DMS114 treated with DMSO at 0.1 percent for 48 hours (cell line): ENCODE measurements around the gene KATNB1.
A peak's percentile ranks its signal among the peaks of the same experiment; 100 is the strongest.
"Not testable (repeated sequence)": the region's sequence is repeated elsewhere in the genome, so short reads cannot be mapped to it uniquely, and the experiment has no call there.

ENCODE experiments used
- DNase-seq: peaks from one replicate; lab custom pipeline; 2025; ENCODE audit not compliant: unreplicated experiment; lab: John Stamatoyannopoulos, UW

KATNB1 gene

DNA sequence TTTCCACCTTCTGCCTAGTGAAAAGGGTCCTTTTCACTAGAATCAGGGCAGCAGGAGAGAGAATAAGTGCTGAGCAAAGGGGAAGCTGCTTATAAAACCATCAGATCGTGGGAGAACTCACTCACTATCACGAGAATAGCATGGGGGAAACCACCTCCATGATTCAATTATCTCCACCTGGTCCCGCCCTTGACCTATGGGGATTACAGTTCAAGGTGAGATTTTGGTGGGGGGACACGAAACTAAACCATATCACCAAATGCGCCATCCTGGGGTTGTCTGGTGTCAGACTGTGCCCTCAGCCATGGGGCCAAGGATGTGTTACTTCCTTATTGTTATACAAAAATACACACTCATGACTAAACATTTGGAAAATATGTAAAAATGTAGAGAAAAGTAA lies 10.4 kb upstream of the KATNB1 start:
- no peak for DNase-seq

DNA sequence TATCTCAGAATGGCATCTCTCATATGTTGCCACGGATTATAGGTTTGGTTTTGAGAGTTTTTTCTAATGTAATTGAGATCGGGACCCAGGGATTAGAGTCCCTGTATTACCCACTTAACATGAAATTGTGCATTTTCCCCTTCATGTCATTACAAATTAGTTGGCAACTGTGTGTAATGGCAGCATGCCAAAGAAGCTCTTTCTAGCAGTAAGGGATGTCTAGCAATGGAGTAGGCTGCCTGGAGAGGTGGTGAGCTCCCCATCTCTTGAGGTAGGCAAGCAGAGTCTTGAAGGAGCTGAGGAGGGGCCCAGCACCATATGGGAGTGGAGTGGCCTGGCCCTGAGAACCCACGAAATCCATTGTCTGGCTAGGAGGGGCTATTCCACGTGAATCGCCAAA lies 10.0 kb upstream of the KATNB1 start:
- no peak for DNase-seq

DNA sequence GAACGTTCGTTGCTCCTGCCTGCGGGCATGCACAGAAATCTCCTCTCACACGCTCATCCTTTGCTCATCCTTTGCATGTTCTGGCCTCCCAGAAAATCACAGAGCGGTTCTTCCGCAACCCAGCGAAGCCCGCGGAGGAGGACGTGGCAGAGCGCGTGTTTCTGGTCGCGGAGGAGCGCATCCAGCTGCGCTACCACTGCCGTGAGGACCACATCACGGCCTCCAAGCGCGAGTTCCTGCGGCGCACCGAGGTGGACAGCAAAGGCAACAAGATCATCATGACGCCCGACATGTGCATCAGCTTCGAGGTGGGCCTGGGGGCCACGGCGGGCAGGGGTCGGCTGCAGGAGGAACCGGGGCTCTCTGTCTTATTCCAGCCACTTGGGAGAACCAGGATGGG lies 9.6 kb upstream of the KATNB1 start:
- no peak for DNase-seq

DNA sequence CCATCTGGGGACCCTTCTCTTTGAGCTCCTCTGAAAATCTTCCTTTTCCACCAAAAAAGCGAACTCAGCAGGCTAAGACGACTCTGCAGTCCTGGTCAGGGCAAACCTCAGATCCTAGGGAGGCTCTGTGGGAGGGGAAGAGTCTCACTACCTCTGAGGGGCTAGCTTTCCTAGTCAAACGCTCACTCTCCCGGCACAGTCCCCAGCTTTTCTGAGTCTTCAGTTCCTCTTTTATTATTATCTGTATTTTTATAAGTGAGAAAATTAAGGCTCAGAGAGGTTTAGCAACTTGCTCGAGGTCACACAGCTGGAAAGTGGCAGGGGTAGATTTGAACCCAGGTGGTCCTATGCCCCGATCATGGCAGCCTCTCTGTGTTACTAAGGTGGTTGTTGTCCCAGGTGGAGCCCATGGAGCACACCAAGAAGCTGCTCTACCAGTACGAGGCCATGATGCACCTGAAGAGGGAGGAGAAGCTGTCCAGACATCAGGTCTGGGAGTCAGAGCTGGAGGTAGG lies 9.1 kb upstream of the KATNB1 start:
- no peak for DNase-seq

DNA sequence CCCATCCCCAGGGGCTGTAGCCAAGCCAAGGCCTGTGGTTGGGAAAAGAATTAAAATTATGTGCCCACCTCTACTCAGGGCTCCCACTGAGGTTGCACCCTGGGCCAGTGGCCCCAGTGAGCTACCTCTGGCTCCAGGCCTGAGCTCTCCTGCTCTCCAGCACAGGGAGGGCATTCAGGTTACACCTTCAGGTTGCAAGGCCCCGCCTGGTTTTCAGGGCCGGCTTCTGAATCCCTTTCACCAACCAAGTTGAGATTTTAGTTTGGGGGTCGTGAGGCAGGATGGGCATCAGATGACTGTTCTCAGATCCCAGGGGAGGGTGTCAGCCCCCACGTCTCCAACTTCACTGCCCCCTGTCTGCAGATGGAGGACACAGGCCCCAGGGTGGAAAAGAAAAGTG lies 8.0 kb upstream of the KATNB1 start:
- DNase-seq, result no peak

DNA sequence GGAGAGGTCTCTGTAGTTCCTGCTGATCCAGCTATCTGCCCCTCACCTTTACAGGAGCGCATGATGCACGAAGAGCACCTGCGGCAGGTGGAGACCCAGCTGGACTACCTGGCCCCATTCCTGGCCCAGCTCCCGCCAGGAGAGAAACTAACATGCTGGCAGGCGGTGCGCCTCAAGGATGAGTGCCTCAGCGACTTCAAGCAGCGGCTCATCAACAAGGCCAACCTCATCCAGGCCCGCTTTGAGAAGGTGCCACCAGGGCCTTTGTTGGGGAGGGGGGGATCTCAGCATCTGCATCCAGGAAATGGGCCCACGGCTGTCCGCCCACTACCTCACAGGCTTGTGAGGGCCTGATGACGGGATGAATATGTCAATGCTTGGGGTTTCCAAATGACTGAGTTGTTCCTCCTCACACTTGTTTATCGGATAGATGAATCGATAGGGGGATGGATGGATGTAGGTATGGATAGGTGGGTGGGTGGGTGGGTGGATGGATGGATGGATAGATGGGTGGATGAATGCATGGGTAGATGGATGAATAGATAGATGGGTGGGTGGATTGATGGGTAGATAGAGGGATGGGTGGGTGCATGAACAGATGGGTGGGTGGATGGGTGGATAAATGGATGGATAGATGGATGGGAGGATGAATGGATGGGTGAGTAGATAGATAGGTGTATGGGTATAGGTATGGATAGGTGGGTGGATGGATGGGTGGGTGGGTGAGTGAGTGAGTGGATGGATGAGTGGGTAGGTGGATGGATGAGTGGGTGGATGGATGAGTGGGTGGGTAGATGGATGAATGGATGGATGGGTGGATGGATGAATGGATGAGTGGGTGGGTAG lies 7.0 kb upstream of the KATNB1 start:
- no peak for DNase-seq

DNA sequence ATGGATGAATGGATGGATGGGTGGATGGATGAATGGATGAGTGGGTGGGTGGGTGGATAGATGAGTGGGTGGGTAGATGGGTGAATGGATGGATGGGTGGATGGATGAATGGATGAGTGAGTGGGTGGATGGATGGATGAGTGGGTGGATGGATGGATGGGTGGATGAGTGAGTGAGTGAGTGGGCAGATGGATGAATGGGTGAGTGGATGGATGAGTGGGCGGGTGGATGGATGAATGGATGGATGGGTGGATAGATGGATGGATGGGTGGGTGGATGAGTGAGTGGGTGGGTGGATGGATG lies 6.4 kb upstream of the KATNB1 start:
- DNase-seq, result no peak

DNA sequence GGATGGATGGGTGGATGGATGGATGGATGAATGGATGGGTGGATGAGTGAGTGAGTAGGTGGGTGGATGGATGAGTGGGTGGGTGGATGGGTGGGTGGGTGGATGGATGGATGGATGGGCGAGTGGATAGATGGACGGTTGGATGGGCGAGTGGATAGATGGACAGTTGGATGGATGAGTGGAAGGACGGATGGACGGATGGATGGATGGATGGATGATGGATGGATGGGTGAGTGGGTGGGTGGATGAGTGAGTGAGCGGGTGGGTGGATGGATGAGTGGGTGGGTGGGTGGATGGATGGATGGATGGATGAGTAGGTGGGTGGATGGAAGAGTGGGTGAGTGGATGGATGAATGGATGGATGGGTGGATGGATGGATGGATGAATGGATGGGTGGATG lies 5.7 kb upstream of the KATNB1 start:
- DNase-seq, result not testable (repeated sequence)

DNA sequence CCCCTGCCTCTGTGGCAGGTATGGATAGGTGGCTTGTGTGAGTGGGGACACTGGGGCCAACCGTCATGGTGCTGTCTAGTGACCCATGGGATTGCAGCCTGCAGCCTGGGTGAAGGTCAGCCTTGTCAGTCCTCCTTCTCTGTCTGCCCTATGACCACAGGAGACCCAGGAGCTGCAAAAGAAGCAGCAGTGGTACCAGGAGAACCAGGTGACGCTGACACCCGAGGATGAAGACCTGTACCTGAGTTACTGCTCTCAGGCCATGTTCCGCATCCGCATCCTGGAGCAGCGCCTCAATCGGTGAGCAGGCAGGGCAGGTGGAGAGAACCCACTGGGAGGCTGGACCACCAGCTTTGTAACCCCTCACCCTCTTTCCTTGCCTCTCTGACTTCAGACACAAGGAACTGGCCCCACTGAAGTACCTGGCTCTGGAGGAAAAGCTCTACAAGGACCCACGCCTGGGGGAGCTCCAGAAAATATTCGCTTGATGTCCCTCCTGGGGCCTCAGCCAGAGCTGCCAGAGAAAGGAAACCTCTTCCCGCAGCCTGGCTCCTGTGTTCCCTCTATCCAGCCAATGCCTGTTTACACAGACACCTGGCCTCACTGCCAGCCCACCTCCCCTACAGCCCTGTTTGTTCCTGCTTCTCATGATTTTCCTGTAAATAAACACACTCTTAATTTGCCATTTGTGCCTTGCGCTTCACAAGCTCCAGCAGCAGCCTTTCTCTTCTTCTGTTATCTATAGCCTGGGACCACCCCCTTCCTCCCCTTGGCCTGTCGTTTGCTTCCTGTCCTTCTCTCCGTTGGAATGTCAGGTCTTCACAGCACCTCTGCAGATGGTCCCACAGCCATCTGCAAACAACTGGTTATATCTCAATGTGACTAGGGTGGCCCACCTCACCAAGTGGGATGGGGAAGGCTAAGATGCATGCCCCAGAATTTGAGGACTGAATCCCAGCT lies 4.5 kb upstream of the KATNB1 start:
- no peak for DNase-seq

DNA sequence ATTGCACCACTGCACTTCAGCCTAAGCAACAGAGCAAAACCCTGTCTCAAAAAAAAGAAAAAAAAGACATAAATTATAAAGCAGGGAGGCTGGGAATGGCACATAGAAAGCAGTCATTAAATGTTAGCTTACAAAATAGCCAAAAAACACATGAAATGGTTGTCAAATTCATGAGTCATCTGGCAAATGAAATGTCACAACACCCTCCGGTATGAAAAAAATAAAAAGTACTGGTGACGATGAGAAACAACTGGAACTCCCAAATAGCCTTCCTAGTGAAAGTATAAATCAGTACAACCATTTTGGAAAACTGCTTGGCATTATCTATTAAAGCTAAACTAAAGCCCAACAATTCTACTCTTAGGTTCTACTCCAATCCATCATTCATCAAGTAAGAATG lies 3.5 kb upstream of the KATNB1 start:
- DNase-seq, result no peak

DNA sequence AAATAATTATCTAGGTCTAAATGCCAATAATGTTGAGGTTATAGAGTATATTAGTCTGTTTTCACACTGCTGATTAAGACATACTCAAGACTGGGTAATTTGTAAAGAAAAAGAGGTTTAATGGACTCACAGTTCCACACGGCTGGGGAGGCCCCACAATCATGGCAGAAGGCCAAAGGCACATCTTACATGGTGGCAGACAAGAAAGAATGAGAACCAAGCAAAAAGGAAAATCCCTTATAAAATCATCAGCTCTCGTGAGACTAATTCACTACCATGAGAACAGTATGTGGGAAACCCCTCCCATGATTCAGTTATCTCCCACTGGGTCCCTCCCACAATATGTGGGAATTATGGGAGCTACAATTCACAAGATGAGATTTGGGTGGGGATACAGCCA lies 2.9 kb upstream of the KATNB1 start:
- no peak for DNase-seq

DNA sequence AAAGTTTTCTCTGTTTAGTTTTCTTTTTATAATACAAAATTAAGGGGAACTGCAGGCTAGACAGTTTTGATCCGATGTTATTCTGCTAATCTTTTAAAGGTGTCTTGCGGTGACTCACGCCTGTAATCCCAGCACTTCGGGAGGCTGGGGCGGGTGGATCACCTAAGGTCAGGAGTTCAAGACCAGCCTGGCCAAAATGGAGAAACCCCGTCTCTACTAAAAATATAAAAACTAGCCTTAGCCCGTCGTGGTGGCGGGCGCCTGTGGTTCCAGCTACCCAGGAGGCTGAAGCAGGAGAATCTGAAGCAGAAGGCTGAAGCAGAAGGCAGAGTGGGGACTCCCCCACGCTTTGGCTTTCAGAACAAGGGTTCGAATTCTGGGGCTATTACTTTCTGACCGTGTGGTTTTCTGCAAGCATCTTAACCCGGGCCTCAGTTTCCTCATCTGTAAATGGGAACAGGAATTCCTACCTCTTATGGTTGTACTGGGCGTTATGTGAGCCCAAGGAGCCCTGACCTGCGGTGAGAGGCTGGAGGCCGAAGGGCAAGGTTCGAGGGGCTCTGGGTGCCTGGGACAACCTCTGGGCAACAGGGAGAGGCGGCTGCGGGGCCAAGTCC lies 1.2 kb upstream of the KATNB1 start:
- DNase-seq, result no peak

DNA sequence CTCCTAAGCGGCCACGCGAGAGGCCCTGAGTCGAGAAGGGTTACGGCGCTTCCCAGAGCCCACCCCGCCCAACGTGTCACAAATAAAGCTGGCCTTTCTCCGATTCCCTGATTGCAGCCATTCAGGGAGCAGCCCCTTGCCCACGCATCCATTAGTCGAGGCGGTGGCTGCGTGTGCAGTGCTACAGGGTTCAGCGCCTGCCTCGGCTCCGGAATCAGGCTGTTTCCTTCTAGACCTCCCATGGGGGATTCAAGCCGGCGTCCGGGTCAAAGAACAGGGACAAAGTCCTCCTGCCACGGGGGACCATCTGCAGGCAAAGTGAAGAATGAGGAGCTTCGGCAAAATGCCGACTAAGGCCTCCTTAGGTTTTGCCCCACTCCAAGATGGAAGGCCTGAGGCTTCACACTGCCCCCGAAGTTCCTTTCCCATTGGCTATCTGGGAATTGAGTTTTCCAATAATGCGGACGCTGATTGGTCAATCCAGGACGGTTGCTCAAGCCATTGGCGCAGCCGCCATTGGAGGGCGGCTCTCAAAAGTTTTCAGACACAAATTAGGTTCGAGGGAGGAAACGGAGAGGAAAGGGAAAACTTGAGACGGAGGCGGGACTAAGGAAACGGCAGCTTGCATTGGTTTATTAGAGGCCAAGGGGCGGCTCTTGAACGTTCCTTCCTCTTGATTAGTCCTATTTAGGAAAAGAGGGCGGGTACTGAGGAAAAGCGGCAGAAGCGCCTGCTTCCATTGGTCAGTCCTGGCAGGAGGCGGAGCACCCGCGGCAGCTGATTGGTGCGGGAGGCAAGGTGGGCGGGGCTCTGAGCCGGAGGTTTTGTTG lies 430 bp upstream of the KATNB1 start:
- DNase-seq, result peak; percentile 100

DNA sequence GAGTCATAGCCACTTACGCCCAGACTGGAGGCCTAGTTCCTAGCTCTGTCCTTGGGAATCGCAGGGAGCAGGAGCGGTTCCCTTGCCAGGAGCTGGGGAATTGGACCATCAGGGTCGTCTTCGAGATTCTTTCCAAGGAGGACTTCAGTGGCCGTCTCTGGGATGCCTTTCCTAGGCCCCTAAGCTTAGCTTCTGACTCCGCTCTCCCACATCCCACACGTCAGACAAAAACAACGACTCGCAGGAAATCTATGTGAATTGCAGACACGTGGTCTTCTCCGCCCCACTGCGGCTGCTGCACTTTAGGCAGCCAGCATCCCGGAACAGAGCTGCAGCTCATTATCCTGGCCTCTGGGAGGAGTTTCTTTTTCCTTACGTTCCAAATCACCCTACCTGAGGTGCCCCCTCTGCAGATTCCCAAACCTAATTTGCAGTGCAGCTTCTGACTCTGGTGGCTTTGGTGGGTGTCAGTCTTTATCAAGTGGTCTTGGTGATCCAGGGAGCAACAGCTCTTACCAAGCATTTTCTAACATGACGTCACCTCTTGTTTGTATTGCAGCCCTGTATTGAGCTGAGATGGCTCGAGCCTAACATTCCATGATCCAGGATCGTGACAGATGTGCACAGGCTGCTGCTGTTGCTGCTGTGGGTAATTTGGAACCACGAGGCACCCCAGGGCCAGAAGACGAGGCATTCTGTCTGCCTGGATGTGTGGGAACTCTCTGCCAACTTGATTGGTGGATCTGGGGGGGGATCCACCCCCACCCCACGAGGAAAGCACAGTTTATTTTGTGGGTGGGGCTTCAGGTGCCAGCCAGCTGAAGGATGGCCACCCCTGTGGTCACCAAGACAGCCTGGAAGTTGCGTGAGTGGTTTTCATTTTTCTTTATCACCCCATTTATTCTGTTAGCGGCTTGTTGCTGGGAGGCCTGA lies 1.1 kb downstream of the KATNB1 start:
- peak; percentile 61 for DNase-seq

DNA sequence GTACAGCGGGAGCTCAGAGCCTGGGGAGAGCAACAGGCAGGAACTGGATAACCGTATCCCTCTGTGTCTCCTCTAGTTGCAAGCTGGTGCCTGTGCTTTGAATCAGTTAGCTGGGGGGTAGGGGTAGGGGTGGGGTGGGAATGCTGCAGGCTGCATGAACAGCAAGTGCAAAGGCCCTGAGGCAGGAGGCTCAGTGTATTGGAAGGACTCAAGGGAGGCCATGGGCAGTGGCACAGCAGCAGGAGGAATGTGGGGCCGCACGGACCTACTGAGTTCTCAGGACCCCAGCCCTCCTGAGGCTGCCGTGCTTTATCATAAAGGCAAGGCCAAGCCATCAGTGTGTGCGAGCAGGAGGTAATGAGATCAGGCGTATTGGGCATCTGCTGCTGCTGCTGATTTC lies 3.3 kb downstream of the KATNB1 start:
- no peak for DNase-seq

DNA sequence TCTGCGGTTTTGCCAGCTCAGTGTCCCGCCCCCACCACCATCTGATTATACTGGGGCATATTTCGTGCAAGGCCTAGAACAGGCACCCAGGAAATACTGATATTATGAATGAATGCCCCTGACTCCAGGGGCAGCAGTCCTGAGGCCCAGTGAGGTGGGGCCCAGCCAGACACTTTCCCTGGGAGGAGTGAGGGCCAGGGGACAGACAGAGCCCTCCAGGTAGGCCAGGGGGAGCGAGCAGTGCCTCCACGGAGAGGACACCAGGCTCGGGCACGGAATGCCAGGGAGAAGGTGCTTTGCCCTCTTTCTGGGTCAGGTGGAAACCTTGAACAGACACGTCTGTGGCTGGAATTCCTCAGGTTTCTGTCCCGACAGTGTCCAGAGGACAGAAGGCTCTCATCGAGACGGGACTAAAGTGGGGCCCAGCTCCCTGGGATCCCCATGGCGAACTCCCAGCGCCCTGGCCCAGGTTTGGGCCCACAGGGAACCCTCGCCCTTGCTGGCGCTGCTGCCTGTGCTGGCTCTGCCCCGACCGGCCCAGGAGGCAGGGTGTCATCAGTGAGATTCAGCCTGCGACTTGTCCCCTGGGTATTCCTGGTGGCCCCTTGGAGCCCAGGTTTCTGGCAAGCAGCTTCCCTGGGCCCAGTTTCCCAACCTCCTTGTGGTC lies 4.3 kb downstream of the KATNB1 start:
- no peak for DNase-seq

DNA sequence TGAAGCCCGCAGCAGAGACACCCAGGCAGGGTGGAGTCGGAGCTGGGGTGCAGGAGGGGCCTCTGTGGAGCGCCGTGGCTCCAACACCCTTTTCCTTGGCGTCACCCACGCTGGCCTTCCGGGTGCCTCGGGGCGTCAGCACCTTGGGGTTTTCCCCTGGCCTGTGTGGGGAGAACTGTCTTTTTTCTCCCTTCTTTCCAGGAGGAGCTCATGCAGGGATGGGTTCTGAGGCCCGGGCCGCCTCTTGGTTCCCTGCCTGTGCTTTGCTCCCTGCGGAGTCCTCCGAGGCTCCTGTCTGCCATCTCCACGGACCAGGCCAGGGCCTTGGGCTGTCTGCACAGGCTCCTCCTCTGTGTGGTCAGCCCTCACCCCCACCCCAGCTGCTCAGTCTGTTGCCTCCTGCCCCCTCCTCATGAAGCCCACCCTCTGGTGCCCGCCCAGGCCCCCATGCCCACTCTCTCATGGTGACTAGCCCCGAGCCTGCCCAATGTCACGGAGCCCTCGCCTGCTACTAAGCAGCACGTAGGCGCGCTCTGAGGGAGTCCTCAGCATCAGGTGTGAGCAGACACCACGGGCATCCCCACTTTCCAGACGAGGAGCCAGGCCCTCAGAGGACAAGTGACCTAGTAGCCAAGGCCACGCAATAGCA lies 5.0 kb downstream of the KATNB1 start:
- no peak for DNase-seq

DNA sequence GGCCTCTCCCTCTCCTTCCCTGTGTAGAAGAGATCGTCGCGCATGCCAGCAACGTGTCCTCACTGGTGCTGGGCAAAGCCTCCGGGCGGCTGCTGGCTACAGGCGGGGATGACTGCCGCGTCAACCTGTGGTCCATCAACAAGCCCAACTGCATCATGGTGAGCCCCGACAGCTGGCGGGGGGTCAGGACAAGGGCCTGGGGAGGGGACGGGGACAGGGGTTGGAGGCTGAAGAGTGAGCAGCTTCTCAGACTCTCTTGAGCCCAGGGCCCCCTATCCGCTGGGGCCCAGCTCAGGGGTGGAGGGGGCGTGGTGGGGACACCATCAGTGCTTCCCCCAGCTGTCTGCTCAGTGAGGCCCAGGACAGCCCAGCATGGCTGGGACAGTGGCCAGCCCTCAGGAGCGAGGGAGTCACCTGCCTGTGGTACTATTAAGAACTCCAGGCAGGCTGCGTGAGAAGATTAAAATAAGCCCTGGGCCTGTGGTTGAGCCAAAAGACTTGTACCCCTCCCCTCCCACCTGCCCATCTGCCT lies 6.2 kb downstream of the KATNB1 start:
- DNase-seq, result no peak
